ENCODE measurements around the gene CACNA2D2.

CACNA2D2 gene

DNA sequence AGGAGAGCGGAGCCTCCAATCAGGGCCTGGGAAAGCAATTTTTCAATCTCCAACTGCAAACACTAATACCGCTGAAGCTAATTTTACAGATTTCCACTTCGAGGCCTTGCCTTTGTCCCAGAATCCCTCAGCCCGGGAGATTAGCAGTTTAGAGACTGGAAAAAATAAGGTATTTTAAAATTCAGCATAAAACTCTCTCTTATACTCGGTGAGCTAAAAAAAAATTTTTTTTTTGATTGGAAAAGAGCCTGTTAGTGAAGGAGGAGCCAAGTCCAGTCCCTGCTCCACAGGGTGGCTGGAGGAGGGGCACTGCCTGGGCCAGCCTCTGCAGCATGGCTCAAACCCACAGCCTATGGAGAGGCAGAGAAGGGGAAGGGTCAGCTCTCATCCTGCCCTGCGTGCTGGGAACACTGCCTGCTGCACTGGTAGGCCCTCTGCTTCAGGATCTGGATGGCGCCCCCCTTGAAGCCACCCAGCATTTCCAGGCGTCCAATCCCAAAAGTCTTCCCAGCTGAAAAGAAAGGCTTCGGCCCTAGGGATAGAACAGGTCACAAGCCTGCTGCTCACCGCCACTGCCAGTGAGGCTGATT lies 48.9 kb downstream of the CACNA2D2 start:
- no peak for DNase-seq

DNA sequence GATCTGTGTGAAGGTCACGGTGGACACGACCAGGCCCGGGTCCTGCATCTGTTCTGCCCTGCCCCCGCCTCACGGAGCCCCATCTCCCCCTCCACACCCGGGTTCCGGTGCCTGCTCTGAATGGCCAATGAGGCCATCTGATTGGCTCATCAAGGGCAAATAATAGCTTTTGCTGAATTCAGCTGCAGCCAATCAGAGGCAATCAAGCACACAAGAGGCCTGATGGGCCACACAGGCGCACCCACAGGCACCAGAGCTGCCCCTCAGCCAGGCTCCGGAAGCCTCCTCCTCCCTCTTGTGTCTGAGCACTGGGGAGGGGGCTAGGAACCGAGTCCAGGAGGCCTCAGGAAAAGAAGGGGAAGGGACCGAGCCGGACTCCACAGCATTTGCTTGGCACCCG lies 49.5 kb downstream of the CACNA2D2 start:
- DNase-seq, result no peak

DNA sequence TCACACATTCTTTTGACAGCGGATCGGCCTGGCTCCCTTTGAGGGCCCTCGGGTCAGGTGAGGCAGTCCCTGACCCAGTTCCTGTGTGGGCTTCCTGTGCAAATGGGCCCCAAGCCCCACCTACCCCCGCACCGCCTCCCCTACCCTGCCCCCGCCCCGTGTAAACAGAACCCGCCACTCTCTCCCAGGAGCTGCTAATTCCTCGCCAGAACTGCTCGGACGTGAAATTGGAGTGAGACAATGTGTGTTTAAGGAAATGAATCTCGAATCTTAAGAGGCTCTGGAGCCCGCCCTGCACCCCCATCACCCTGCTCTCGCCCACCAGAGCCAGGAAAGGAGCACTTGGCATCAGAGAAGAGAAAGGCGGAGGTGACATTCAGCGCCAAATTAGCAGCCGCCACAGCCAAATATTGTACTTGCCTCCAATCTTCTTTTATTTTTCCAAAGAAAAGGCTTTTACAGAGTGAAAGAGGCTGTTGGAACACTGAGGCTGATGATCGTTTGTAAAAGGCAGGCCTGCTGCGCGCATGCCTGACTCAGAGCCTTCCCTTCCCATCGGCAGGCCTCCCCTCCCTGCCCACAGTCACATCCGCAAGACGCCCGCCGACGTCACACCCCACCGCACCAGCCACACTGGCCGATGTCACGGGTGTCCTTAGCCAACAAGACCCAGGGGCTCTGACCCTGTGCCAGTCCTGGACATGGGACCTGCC lies 53.1 kb downstream of the CACNA2D2 start:
- DNase-seq, result no peak

DNA sequence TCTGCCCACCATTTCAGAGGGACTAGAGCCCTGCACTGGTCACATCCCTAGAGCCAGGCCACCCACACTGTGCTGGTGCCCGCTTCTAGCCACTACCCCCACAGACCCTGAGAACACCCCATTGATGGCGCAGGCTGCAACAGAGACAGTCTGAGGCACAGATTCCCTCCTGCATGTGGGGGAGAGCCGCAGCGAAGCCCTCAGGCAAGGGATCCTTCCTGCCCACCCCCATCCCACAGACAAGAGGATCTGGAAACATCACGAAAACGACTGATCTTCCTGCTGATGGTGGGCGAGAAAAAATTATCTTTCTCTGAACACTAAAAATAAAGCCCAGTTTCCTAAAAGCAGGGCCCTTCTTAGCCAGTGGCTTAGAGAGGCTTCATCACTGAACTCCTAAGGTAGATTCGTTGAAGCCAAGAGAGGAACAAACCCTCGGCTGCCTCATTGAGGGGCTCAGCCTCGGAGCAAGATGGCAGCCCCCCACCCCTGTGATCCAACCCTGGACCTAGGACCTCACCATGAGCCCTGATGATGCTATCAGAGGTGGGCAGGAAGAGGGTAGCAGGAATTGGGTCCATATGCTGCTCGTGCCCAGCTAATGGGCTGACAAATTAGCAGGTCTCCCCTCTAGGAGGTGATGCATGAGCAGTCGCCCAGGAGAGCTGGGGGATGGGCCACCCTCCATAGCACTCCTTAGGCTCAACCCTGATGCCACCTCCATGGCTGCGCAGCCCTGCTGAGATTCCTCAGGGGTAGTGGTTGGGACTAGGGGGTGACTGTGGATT lies 54.5 kb downstream of the CACNA2D2 start:
- DNase-seq, result no peak

DNA sequence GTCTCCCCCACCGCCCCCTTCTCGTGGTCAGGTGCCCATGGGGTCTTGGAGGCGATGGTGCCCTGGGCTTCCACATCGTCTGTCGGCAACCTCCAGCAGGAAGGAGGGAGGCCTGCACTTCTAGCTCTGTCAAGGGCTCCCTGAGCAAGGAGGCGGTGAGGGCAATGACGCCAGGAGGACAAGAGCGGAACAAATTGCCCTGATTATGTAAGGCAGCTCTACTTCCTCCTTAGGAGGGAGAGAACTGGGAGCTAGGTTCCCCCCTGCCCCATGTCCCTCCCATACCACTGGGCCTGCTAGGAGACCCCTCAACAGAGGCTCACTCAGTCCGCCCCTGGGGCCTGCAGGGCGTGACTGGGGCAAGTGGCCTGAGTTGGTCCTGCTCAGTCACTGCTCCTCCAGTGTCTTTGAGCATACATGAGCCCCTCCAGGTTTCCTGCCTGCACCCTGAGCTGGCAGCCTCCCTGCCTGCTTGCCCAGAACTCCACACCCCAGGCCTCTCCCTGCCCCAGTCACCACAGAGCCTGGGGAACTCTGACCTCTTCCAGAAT lies 56.1 kb downstream of the CACNA2D2 start:
- no peak for DNase-seq

DNA sequence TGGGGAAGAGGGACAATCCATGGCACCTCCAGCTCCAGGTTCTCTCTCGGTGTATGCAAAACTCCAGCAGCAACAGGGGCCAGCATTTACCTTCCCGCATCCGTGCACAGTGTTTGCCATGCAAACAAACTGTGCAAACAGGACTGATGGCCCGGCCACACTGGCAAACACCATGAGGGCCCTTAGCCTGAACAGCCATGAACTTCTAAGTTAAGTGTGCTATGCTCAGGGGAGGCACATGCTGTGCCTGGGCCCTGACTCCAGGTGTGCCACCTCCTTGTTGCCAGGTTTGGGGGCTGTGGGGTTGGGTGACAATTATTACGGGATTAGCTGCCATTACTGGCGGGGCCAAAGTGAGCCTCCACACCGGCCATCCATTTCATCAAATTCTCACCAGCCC lies 57.5 kb downstream of the CACNA2D2 start:
- no peak for DNase-seq

DNA sequence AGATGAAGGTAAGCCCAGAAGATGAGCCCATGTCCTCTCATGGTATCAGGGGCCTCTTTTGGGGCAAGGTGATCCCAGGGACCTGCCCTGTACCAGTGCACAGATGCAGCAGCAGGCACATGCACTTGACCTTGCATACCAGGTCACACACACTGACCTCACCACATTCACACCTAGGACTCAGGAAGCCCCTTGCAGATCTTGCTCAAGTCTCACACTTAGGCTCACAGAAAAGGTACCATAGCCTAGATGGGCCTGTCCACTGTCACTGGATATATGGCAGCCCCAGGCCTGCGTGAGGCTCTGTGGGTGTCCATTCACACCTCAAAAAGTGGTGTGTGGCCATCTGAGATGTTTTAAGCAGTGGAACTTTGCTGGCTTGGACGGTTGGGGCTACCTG lies 58.7 kb downstream of the CACNA2D2 start:
- no peak for DNase-seq

DNA sequence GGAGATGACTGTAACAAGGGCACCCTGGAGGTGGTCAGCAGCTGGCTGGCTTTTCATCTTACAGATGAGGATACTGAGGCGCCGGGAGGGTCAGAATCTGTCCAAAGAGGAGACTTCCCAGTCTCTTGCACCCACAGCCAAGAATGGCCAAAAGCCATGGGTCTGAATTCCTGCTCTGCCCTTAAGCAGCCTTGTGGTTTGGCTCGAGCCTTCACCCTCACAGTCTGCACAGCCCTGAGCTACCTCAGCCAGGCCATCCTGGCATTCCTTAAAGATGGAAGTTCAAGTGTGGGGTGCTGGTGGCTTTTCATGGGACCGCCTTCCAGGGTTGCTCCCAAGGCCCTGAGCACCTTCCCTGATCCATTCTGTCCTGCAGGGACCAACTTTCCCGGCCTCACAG lies 59.2 kb downstream of the CACNA2D2 start:
- no peak for DNase-seq

DNA sequence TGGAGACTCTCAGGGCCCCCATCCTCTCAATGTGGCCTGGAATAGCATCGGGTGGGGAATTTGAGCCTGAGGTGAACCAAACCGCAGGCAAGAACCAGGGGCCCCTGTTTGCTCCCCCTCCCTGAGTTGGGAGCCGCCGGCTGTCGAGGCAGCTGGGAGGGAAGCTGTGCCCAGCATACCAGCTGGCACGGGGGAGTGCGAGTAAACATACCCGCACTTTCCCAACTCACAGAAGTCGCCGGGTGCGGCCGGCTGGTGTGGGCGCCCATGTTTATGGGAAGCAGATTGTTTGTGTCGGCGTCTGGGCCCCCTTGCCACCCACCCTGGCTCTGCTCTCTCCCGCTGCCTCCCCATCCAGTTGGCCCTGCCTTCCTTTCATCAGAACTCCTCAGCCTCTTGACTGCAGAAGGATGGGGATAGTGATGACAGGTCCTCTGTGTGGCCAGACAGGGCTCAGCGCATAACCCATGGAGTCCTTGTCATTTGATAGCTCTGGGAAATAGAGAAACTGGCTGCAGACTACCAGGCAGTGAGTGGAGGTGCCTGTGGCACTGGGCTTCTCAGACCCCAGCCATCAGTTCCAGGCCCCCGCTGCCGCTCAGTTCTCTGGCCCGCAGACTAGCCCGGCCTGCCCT lies 60.4 kb downstream of the CACNA2D2 start:
- DNase-seq, result no peak

DNA sequence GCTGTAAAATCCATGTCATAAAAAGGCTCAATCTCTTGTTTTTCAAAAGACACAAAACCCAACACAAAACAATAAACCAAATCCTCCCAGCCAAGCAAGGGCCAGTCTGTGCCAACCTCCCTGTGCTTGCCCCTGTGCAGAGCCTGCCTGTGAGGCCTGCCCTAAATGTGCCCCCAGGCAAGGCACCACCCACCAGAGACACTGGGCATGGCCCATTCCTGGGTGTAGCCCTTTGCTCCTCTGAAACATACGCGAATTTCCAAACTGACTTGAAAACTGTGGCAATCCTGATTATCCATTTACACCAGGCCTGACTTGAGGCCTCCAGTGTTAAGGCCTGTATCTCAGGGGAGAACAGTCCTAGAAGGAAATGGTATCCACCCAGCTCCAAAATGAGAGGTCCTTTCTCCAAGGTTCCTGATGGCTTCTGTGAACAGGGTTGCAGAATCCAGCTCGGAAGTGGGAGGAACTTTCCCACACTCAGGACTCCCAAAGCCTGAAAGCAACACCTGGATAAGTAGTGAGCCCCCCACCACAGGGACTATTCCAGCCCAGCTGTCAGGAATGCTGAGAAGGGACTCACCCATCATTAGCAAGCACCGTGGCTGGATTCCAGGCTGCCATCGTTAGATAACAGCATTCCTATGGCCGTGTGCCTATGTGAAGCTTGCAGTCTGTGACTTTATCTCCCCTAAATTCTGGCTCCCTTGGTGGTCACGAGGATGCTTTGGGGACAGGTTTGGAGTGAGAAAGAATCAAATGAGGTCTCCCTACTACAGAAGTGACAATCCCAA lies 61.8 kb downstream of the CACNA2D2 start:
- DNase-seq, result no peak

DNA sequence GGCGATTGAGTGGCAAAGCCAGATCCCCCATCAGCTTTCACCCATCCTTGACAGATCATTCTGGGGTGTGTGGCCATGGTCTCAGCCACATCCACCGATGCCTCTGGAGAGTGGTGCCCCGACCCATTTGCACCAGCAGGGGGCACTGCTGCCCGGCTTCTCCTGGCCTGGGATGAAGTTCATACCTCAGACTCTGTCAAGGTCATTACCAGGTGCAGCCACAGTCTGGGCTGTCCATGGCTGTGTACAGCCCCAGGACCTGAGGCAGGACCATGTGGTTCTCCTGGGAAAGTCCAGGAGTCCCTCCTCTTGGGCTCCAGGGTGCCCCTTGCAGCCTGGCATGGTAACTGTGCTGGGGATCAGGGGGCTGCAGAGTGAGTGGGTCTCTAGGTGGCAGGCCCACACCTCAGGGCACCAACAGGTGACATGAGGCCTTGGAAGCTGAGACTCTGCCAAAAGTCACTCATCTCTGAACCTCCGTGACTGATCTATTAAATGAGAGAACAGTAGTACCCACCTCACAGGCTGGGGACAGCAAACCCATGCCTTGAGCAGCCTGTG lies 67.2 kb downstream of the CACNA2D2 start:
- DNase-seq, result peak; percentile 28

DNA sequence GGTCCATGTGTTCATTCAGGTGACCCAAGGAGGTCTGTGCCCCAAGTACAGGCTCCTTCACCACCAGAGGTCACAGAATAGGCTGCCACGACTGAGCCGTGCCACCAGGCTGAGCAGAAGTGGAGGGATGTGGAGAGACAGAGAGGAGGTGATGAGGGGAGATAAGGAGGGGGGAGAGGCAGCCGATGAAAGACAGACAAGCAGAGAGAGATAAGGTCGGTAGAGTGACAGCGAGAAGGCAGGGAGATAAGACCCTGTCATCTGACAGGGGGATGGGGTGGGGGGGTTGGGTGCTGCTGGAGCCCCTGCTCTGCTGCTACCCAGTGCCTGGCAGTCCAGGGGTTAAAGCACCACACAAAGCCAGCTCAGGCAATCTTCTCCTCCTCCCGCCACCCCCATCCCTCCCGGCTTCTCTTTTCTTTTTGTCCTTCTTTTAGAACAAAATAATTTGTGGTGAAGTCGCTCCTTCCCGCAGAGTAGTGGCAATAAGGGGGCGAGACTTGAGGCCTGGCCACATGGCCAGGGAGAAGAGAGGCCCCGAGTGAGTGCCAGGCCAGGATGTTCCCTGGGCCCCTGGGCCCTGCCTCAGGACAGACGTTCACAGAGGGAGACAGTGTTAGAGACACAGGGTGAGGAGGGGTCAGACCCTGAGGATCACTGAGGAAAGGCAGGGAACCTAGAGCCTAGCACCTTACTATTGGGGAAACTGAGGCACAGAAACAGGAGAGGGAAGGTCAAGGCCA lies 67.9 kb downstream of the CACNA2D2 start:
- DNase-seq, result no peak

DNA sequence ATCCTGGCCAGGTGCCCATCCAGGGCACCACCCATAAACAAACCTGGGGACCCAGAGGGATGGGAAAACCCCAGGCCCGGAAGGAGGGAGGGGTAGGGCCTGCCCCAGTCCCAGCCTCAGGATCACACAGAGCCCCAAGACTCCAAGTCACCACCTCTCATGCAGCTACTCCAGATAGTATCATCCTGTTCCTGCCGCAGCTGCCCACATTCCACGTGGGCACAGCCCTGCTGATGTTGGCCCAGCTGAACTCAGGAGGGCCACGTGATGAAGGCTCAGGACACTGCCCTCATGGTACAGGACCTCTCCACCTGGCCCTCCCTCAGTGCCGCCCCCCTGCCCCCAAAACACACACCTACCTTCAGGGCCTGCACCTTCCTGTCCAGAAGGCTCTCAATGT lies 69.5 kb downstream of the CACNA2D2 start:
- no peak for DNase-seq

DNA sequence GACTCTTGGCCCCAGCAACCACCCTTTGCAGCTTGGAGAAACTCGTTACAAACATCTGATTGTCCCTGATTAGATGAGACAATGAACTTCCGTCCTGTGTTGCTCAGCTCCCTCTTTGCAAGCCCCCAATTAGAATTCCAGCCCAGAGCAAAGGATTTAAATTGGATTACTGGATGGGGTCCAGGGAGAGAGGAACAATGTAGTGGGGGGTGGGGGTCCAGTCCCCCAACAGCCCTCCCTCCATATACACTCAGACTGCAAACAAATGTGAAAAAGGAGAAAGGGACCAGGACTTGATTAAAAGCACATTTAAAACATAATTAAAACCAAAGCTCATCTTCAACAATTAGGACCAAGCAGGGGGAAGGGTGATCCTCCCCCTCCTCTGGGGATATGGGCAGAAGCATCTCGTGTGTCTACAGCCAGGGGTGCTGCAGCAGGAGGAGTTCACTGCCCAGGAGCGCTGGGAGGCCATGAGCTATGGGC lies 72.4 kb downstream of the CACNA2D2 start:
- no peak for DNase-seq

DNA sequence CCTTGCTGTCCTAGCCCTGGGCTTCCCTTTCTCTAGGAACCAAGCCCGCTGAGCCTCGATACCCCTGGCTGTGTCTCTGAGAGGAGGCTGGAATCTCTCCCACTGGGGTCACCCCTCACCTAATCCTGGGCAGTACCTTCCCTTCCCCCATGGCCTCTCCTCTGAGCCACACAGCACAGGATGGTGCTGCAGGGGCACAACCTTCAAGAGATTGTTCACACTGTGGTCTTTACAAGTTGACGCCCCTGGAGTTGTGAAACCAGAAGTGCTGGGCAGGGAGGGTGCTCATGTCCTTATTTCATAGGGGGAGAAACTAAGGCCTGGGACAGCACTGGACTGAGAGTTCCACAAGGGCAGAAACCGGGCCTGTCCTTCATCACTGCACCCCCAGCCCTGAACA lies 73.2 kb downstream of the CACNA2D2 start:
- no peak for DNase-seq

DNA sequence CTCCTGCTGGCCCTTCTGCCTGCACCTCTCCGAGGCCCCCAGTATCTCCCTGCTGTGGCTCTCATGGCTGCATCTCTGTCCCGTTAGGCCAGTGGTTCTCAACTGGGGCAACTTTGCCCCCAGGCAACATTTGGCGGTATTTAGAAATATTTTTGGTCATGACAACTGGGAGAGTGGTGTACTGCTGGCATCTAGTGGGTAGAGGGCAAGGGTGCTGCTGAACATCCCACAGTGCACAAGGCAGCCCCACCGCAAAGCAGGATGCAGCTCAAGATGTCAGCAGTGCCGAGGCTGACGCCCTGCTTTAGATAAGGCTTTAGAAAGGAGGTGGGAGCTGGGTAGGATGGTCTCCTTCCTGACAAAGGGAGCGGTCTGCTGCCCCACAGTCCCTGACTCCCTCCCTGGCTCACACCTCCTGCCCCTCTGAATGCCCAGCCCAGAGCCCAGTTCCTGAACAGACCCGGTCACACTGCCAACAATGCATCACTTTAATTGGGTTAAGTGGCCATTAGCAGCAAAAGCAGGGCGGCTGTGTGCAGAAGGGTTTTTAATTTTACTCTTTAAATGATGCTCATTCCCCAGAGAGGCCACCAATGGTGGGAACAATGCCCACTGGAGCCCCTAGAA lies 75.3 kb downstream of the CACNA2D2 start:
- DNase-seq, result no peak

DNA sequence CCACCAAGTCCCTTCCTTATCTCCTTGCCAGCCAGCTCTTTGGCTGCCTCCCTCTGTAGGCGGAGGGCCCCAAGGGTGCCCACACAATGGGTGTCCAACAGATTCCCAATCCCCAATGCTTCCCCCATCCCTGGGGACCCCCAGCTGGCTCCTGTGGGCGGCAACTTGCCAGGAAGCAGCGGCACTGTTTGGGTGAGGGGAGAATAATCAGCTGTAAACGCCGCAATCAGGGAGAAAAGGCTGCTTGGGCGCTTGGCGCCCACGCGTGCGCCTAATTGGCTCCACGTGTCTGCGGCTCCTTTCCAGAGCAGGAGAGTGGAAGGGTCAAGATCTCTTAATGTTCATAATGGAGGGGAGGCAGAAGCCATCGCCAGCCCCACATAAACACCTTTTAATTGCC lies 76.2 kb downstream of the CACNA2D2 start:
- DNase-seq, result no peak

DNA sequence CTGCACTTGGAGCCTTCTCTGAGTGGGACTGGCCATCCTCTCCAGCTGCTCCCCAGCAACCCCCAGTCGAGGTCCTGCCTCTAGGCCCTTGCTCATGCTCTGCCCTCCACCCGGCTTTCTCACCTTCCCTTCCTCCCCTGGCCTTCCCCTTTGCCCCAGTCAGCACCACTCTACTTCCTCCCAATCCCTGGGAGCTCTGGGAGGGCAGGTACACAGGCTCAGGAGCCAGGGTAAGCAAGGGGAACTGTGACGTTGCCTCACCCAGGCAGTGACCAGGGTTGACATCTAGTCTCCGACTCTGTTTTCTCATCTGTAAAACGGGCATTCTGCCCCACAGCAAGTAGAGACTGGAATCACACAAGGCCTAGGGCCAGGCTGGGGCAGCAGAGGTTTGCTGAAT lies 77.5 kb downstream of the CACNA2D2 start:
- no peak for DNase-seq

DNA sequence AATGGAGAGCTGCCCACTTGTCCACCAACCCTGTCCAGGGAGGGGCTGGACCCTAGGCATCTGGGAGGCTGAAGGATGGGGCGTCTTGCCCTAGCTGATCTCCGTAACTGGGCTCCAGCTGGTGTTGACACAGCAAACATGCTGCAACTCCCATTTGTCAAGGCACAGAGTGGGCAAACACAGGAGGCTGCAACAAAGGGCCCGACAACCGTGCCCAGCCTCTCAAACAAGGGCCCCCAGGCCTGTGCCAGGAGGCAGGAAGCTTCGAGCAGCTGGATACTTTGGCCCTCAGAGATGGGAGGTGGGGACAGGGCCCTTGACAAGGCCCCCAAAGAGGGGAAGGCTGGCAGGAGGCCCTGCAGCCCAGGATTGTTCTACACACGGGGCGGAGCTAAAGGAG lies 79.9 kb downstream of the CACNA2D2 start:
- DNase-seq, result no peak

DNA sequence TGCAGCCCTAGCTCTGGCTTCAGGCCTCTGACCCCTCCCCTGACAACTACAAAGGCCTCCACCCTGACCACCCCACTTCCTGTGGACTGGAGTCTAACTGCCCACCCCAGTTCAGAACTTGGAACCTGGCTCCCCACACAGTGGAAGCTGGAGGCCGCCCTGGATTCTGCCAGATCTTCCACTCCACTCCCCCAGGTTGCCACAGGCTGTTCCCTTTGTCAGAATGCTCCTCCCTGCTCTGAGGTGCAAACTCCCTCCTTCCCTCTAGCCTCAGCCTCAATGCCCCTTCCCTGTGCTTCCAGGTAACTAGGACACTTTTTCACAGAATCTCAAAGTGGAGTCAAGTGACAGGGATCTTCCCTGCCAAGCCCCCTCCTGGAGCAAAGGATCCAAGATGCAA lies 81.3 kb downstream of the CACNA2D2 start:
- no peak for DNase-seq
